ENCODE results near the gene OSBPL2. TPM values are rescaled to one million over a fixed set of nuclear protein-coding genes. Genes with fewer than 3 reads are reported as not detected.

Gene OSBPL2
- total RNA-seq, 5 donors from 2014 or later (not counting 1 experiment from before 2014, with no cell fraction given): 57.0 to 70.1 (median 63.0) TPM

DNA sequence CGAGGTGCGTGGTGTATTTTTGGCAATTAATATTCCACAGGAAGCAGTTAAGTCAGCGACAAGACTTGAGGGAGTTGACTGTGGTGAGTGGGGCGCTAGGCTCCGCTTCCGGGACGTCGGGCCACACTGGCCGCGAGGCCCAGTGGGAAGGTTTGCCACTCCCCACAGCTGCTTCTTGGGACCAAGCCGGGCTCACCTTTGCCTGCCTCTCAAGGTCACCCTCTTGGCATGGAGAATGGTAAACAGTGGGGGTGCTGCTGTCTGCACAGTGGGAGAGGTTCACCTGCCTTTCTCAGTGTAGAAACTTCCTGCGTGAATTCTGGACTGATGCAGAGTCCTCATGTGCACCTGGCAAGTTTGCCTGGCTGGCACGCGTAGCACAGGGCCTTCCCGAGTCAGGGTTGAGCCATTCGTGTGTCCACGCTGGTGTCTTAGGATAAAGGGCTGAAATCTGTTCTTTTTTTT lies 6.4 kb downstream of the OSBPL2 start:
- Mint-ChIP-seq H3K4me3 (no peak overlapping the region), H3K27ac (no peak overlapping the region), H3K4me1 (peaks cover 57 to 67% (median 59%) of the 10 kb centered on the region in 3 donors), H3K36me3 (peaks cover 11% of the 10 kb centered on the region), H3K27me3 (no peaks in the 10 kb centered on the region), H3K9me3 (no peaks in the 10 kb centered on the region)
- Histone ChIP-seq H3K9me3 (no peaks in the 10 kb centered on the region), H3K36me3 (ENCODE audit: control insufficient read depth in 2 of 2, extremely low read depth in 1 of 2, insufficient read depth in 1 of 2, low read length in 1 of 2) (peaks cover 0 to 24% of the 10 kb centered on the region in 2 donors), H3K4me3 (ENCODE audit: control insufficient read depth in 1 of 2, extremely low read depth in 1 of 2, low read length in 1 of 2) (no peak overlapping the region), H3K27me3 (replicated peaks in 1 of 2; ENCODE audit: control insufficient read depth in 2 of 2, extremely low read depth in 1 of 2, insufficient read depth in 2 of 2, low read length in 1 of 2) (no peaks in the 10 kb centered on the region), H3K4me1 (ENCODE audit: control insufficient read depth in 1 of 2, extremely low read depth in 1 of 2, insufficient read depth in 2 of 2, low read length in 2 of 2) (peaks cover 4 to 38% of the 10 kb centered on the region in 2 experiments), H3K27ac (ENCODE audit: low read length) (no peak overlapping the region)
- ChIA-PET POLR2A (no interaction called here), CTCF (no interaction called here)
- no peak for DNase-seq
- WGBS (ENCODE audit: insufficient coverage): 86% methylated on average over 7 of the region's 17 CpGs
- peak in 1 of 4 experiments; percentile 26 for ATAC-seq (replicated peaks in 1 of 4)

DNA sequence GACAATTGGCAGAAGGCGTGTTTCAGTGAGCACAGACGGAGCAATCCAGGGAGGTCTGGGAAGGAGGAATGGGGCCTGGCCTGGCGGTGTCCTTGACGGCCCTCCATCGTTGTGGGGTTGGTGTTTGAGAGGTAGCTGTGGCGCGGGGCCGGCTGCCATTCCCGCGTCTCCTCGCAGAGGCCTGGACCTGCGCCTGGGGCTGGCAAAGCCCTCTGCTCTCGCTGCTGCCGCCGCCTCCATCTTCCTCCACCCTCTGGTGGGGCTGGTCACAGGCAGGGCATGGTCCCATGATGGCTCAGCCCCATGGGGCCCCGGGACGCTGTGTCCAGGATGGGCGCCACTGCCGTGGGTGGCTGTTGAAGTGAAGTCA lies 7.6 kb downstream of the OSBPL2 start:
- Mint-ChIP-seq H3K4me1 (peaks cover 53 to 64% (median 54%) of the 10 kb centered on the region in 3 donors), H3K9me3 (no peaks in the 10 kb centered on the region), H3K27ac (no peak overlapping the region), H3K27me3 (no peaks in the 10 kb centered on the region), H3K4me3 (no peak overlapping the region), H3K36me3 (peaks cover 14% of the 10 kb centered on the region)
- POLR2A ChIA-PET: no interaction called here
- Histone ChIP-seq H3K27ac (ENCODE audit: low read length) (no peak overlapping the region), H3K36me3 (ENCODE audit: control insufficient read depth in 2 of 2, extremely low read depth in 1 of 2, insufficient read depth in 1 of 2, low read length in 1 of 2) (peaks cover 0 to 24% of the 10 kb centered on the region in 2 donors), H3K4me1 (ENCODE audit: control insufficient read depth in 1 of 2, extremely low read depth in 1 of 2, insufficient read depth in 2 of 2, low read length in 2 of 2) (peaks cover 0 to 34% of the 10 kb centered on the region in 2 experiments), H3K27me3 (replicated peaks in 1 of 2; ENCODE audit: control insufficient read depth in 2 of 2, extremely low read depth in 1 of 2, insufficient read depth in 2 of 2, low read length in 1 of 2) (no peaks in the 10 kb centered on the region), H3K4me3 (ENCODE audit: control insufficient read depth in 1 of 2, extremely low read depth in 1 of 2, low read length in 1 of 2) (no peak overlapping the region), H3K9me3 (no peaks in the 10 kb centered on the region)
- CTCF ChIA-PET: no interaction called here
- WGBS (ENCODE audit: insufficient coverage): 94% methylated on average over 17 of the region's 19 CpGs
- ATAC-seq (replicated peaks in 1 of 4): no peak
- DNase-seq: no peak

DNA sequence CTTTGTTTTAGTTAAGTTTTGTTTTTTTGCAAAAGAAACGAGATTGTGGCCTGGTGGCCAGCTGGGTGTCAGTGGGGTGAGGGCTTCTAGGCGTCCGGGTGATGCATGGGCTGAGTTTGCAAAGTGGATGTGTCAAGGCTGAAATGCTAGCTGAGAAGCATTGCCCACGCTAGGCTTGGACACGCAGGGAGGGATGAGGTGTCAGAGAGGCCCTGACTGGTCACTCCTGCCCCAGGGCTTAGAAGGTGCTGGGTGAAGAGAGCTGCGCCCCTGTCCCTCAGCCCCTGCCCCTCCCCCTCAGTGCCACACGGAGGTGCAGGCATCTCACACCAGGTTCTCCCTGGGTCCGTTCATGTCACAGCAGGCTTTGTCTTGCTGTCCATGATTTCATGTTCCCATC lies 8.1 kb downstream of the OSBPL2 start:
- Mint-ChIP-seq H3K36me3 (peaks cover 13% of the 10 kb centered on the region), H3K4me1 (peaks cover 49 to 59% (median 51%) of the 10 kb centered on the region in 3 donors), H3K4me3 (no peak overlapping the region), H3K9me3 (no peaks in the 10 kb centered on the region), H3K27me3 (no peaks in the 10 kb centered on the region), H3K27ac (no peak overlapping the region)
- 84% methylated on average over 7 of the region's 8 CpGs for WGBS (ENCODE audit: insufficient coverage)
- Histone ChIP-seq H3K27ac (ENCODE audit: low read length) (no peak overlapping the region), H3K27me3 (replicated peaks in 1 of 2; ENCODE audit: control insufficient read depth in 2 of 2, extremely low read depth in 1 of 2, insufficient read depth in 2 of 2, low read length in 1 of 2) (no peaks in the 10 kb centered on the region), H3K4me3 (ENCODE audit: control insufficient read depth in 1 of 2, extremely low read depth in 1 of 2, low read length in 1 of 2) (no peak overlapping the region), H3K36me3 (ENCODE audit: control insufficient read depth in 2 of 2, extremely low read depth in 1 of 2, insufficient read depth in 1 of 2, low read length in 1 of 2) (peaks cover 0 to 22% of the 10 kb centered on the region in 2 donors), H3K9me3 (no peaks in the 10 kb centered on the region), H3K4me1 (ENCODE audit: control insufficient read depth in 1 of 2, extremely low read depth in 1 of 2, insufficient read depth in 2 of 2, low read length in 2 of 2) (peaks cover 0 to 28% of the 10 kb centered on the region in 2 experiments)
- ATAC-seq (replicated peaks in 1 of 4) (peak in 1 of 4 experiments; percentile 11), DNase-seq (no peak)
- ChIA-PET CTCF (no interaction called here), POLR2A (no interaction called here)

DNA sequence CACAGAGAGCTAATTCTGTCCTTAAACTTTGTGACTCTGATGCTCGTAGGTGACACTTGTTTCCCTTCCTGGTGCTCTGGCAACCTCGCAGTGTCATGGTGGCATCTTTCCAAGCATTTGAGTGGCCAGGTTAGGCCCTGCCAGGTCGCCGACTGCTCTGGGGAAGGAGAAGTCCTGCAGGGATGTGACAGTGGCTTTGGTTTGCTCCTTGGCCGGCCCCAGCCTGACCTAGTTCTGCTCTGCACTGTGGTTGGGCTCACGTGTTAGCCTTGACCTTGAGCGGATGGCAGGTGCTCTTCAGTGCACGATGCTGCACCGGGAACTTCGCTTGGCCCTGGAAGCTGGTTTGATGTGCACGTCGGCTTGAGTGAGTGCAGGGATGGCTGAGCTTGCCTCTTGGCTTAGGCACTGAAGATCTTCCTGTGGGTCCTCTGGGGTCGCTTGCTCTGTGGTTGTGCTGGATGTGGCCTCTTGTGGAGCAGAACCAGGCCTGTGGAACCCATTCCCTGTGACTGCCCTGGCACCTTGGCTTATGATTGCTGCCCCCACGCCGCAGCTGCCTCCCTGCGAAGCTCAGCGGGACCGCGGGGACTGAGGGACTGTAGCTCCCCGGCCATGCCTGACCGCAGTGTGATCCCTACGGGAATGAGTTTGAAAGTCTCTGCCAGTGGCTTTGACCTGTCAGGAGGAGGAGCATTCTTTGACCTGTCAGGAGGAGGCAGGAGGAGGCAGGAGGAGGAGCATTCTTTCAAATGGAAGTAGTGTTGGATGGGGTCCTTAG lies 8.7 kb downstream of the OSBPL2 start:
- Histone ChIP-seq H3K36me3 (ENCODE audit: control insufficient read depth in 2 of 2, extremely low read depth in 1 of 2, insufficient read depth in 1 of 2, low read length in 1 of 2) (peaks cover 0 to 22% of the 10 kb centered on the region in 2 donors), H3K27me3 (replicated peaks in 1 of 2; ENCODE audit: control insufficient read depth in 2 of 2, extremely low read depth in 1 of 2, insufficient read depth in 2 of 2, low read length in 1 of 2) (no peaks in the 10 kb centered on the region), H3K9me3 (no peaks in the 10 kb centered on the region), H3K27ac (ENCODE audit: low read length) (no peak overlapping the region), H3K4me3 (ENCODE audit: control insufficient read depth in 1 of 2, extremely low read depth in 1 of 2, low read length in 1 of 2) (no peak overlapping the region), H3K4me1 (ENCODE audit: control insufficient read depth in 1 of 2, extremely low read depth in 1 of 2, insufficient read depth in 2 of 2, low read length in 2 of 2) (peaks cover 0 to 26% of the 10 kb centered on the region in 2 experiments)
- H3K4me3 Mint-ChIP-seq: no peak overlapping the region
- peaks cover 44 to 52% (median 46%) of the 10 kb centered on the region in 3 donors for H3K4me1 Mint-ChIP-seq
- ATAC-seq (replicated peaks in 1 of 4) (no peak), DNase-seq (no peak)
- ChIA-PET POLR2A (interaction anchor here in 1 of 2 donors (0.5 kb wide), 1 partner anchor 964 kb away, joined by 4 read pairs; no protein-coding TSS in a partner anchor), CTCF (no interaction called here)
- no peaks in the 10 kb centered on the region for H3K9me3 Mint-ChIP-seq
- peaks cover 9% of the 10 kb centered on the region for H3K36me3 Mint-ChIP-seq
- H3K27me3 Mint-ChIP-seq: no peaks in the 10 kb centered on the region
- no peak overlapping the region for H3K27ac Mint-ChIP-seq
- WGBS (ENCODE audit: insufficient coverage): 86% methylated on average over 18 of the region's 22 CpGs

DNA sequence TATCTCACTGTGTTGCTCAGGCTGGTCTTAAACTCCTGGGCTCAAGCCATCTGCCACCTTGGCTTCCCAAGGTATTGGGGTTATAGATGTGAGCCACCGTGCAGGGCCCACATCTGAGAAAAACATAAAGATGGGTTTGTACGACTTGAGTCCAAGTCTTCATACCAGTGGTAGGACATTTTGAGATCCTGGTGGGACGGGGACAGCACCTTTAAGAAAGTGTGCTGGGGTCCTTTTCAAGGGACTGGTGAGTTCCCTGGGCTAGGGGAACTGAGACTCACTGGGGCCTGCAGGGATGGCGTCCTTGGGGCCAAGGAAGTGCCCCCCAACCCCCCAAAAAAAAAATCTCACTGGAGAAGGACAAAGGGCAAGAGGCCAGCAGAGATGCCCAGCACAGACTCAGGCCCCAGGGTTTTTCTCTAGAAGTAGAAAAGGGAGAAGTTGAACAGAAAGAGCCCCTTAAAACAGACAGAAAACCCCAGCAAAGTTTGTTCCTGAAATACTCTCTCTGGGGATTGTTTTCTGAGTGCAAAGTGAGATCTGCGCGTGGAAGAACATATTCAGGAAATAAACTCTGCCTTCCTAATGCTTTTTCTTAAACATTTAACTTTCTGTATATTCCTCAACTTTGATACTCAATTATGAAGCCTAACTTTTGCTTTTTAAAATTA lies 10.7 kb downstream of the OSBPL2 start:
- Mint-ChIP-seq H3K36me3 (peaks cover 7% of the 10 kb centered on the region), H3K27ac (no peak overlapping the region), H3K4me1 (peaks cover 48 to 52% (median 48%) of the 10 kb centered on the region in 3 donors), H3K9me3 (no peaks in the 10 kb centered on the region), H3K4me3 (no peak overlapping the region), H3K27me3 (no peaks in the 10 kb centered on the region)
- POLR2A ChIA-PET: no interaction called here
- no peak for ATAC-seq (replicated peaks in 1 of 4)
- CTCF ChIA-PET: no interaction called here
- peaks cover 6 to 16% of the 10 kb centered on the region in 2 donors for H3K36me3 ChIP-seq (ENCODE audit: control insufficient read depth in 2 of 2, extremely low read depth in 1 of 2, insufficient read depth in 1 of 2, low read length in 1 of 2)
- no peaks in the 10 kb centered on the region for H3K9me3 ChIP-seq
- no peaks in the 10 kb centered on the region for H3K27me3 ChIP-seq (replicated peaks in 1 of 2; ENCODE audit: control insufficient read depth in 2 of 2, extremely low read depth in 1 of 2, insufficient read depth in 2 of 2, low read length in 1 of 2)
- no peak overlapping the region for H3K4me3 ChIP-seq (ENCODE audit: control insufficient read depth in 1 of 2, extremely low read depth in 1 of 2, low read length in 1 of 2)
- H3K27ac ChIP-seq (ENCODE audit: low read length): no peak overlapping the region
- no peak for DNase-seq
- H3K4me1 ChIP-seq (ENCODE audit: control insufficient read depth in 1 of 2, extremely low read depth in 1 of 2, insufficient read depth in 2 of 2, low read length in 2 of 2): peaks cover 0 to 20% of the 10 kb centered on the region in 2 experiments
- WGBS (ENCODE audit: insufficient coverage): 77% methylated on average over 3 of the region's 6 CpGs

DNA sequence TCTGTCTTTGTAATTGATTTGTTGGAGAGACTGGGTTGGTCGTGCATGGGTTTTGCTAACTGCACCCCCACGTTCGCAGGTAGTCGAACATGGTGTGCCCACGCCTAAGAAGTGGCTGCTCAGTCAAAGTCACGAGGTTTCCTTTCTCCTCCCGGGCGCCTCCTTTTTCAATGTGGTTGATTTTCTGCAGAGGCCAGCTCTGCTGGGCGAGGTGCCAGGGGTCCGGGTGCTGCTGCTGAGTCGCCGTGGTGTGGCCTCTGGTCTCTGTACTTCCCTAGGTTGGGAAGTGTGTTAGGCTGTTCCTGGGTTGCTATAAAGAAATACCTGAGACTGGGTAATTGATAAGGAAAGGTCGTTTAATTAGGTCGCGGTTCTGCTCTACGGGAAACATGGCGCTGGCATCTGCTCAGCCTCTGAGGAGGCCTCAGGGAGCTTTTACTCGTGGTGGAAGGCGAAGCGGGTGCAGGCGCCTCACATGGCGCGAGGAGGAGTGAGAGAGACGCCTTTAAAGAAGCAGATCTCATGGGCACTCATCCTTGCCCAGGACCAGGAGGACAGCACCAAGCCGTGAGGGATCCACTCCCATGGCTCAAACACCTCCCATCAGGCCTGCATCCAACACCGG lies 14.1 kb downstream of the OSBPL2 start:
- Histone ChIP-seq H3K36me3 (ENCODE audit: control insufficient read depth in 2 of 2, extremely low read depth in 1 of 2, insufficient read depth in 1 of 2, low read length in 1 of 2) (peaks cover 13 to 20% of the 10 kb centered on the region in 2 donors), H3K9me3 (no peaks in the 10 kb centered on the region), H3K4me3 (ENCODE audit: control insufficient read depth in 1 of 2, extremely low read depth in 1 of 2, low read length in 1 of 2) (no peak overlapping the region), H3K27me3 (replicated peaks in 1 of 2; ENCODE audit: control insufficient read depth in 2 of 2, extremely low read depth in 1 of 2, insufficient read depth in 2 of 2, low read length in 1 of 2) (no peaks in the 10 kb centered on the region), H3K27ac (ENCODE audit: low read length) (no peak overlapping the region), H3K4me1 (ENCODE audit: control insufficient read depth in 1 of 2, extremely low read depth in 1 of 2, insufficient read depth in 2 of 2, low read length in 2 of 2) (peaks cover 0 to 4% of the 10 kb centered on the region in 2 experiments)
- WGBS (ENCODE audit: insufficient coverage): 92% methylated on average over 20 of the region's 26 CpGs
- Mint-ChIP-seq H3K27me3 (no peaks in the 10 kb centered on the region), H3K9me3 (no peaks in the 10 kb centered on the region), H3K36me3 (peaks cover 12% of the 10 kb centered on the region), H3K4me1 (peaks cover 31 to 37% (median 37%) of the 10 kb centered on the region in 3 donors), H3K27ac (no peak overlapping the region), H3K4me3 (no peak overlapping the region)
- DNase-seq (no peak), ATAC-seq (replicated peaks in 1 of 4) (no peak)
- POLR2A ChIA-PET: no interaction called here
- CTCF ChIA-PET: no interaction called here
